H1 (cell line): ENCODE measurements around the gene GSG1L. TPM values are rescaled to one million over a fixed set of nuclear protein-coding genes. Genes with fewer than 3 reads are reported as not detected.

Source experiments
- CTCF ChIA-PET: fragments of 300-600 bp; sonication (Branson Sonifier 250); formaldehyde crosslinking; loops from one replicate; lab custom pipeline; 2021; ENCODE audit not compliant: partially characterized antibody; lab: Charles Lee
- POLR2A ChIA-PET: fragments of 300-600 bp; sonication (Branson Sonifier 250); formaldehyde crosslinking; loops from one replicate; lab custom pipeline; 2021; ENCODE audit warnings: inconsistent platforms; ENCODE audit not compliant: partially characterized antibody; lab: Charles Lee
- DNase-seq, 2 experiments: peaks; one replicate each; pipeline versions ENCODE4 v3.0.0 to v3.0.0-alpha.2; 2010 to 2022; ENCODE audit warnings: low spot score in 2 of 2, low read depth in 1 of 2, mixed read lengths in 1 of 2
- FAIRE-seq: peaks from 2 replicates; lab custom pipeline; 2011; peaks lifted over from hg19 to GRCh38; lab: Jason Lieb, UNC
- H2AFZ ChIP-seq: 2 replicates; pipeline ENCODE4 v1.8.1; 2012; ENCODE audit warnings: low read length, inconsistent platforms
- H2AK5ac ChIP-seq: 2 replicates; pipeline ENCODE4 v1.6.1; 2013; ENCODE audit warnings: low read depth, low read length
- H2BK120ac ChIP-seq: replicated peaks from 2 replicates; pipeline ENCODE3; 2013; ENCODE audit warnings: low read depth, low read length, inconsistent platforms
- H2BK12ac ChIP-seq: 2 replicates; pipeline ENCODE4 v1.6.1; 2013; ENCODE audit warnings: low read depth, low read length
- H2BK15ac ChIP-seq: 2 replicates; pipeline ENCODE4 v1.6.1; 2013; ENCODE audit warnings: low read length
- H2BK20ac ChIP-seq: 2 replicates; pipeline ENCODE4 v1.6.1; 2013; ENCODE audit warnings: low read length
- H2BK5ac ChIP-seq: 2 replicates; pipeline ENCODE4 v1.6.1; 2013; ENCODE audit warnings: low read depth, low read length
- H3K14ac ChIP-seq: 2 replicates; pipeline ENCODE4 v1.6.1; 2013; ENCODE audit warnings: inconsistent platforms; ENCODE audit not compliant: insufficient read length
- H3K18ac ChIP-seq: 2 replicates; pipeline ENCODE4 v1.6.1; 2013; ENCODE audit warnings: low read length; ENCODE audit errors: extremely low read depth
- H3K23ac ChIP-seq: 2 replicates; pipeline ENCODE4 v1.6.1; 2013; ENCODE audit warnings: inconsistent platforms; ENCODE audit not compliant: insufficient read length
- H3K23me2 ChIP-seq: 2 replicates; pipeline ENCODE4 v1.6.1; 2013; ENCODE audit warnings: low read depth, low read length
- H3K27ac ChIP-seq: 2 replicates; pipeline ENCODE4 v1.6.1; 2011; ENCODE audit warnings: low read depth, low read length, inconsistent platforms
- H3K27me3 ChIP-seq, 4 experiments: replicated peaks in 1 of 4; 1 replicate in 1 of 4; 2 replicates in 3 of 4; pipeline versions ENCODE4 v1.6.1 to v1.8.1; 2011 to 2013; ENCODE audit warnings: low read length in 3 of 4, mild to moderate bottlenecking in 3 of 4, inconsistent platforms in 2 of 4, mixed read lengths in 2 of 4, moderate library complexity in 1 of 4; ENCODE audit not compliant: control insufficient read depth in 3 of 4, insufficient read depth in 3 of 4; ENCODE audit errors: extremely low read depth in 1 of 4
- H3K36me3 ChIP-seq, 4 experiments: 2 replicates each; pipeline versions ENCODE4 v1.6.1 to v1.8.1; 2011 to 2013; ENCODE audit warnings: mild to moderate bottlenecking in 4 of 4, low read length in 3 of 4, moderate library complexity in 2 of 4, control low read depth in 1 of 4, inconsistent platforms in 1 of 4; ENCODE audit not compliant: insufficient read depth in 4 of 4, control insufficient read depth in 2 of 4
- H3K4ac ChIP-seq: replicated peaks from 2 replicates; pipeline ENCODE3; 2013; ENCODE audit warnings: low read length, low read depth, mixed read lengths, inconsistent platforms; ENCODE audit not compliant: insufficient read length
- H3K4me1 ChIP-seq, 4 experiments: replicated peaks in 1 of 4; 1 replicate in 1 of 4; 2 replicates in 3 of 4; pipeline versions ENCODE4 v1.6.1 to v1.8.1; 2011 to 2013; ENCODE audit warnings: low read length in 3 of 4, inconsistent platforms in 2 of 4, mixed read lengths in 1 of 4; ENCODE audit not compliant: insufficient read depth in 4 of 4, control insufficient read depth in 3 of 4
- H3K4me2 ChIP-seq, 2 experiments: 2 replicates each; pipeline versions ENCODE4 v1.6.1 to v1.8.1; 2011 to 2013; ENCODE audit warnings: low read depth in 2 of 2, low read length in 2 of 2, control low read depth in 1 of 2, inconsistent platforms in 1 of 2, mild to moderate bottlenecking in 1 of 2; ENCODE audit not compliant: insufficient read depth in 1 of 2
- H3K4me3 ChIP-seq, 4 experiments: fragments of 200-600, 300-600 bp in 1 of 4; sonication (generic), shearing (Covaris generic), sonication (Bioruptor Twin) in 1 of 4; 2 replicates each; pipeline versions ENCODE4 v1.5.1 to v1.8.1; 2011 to 2016; ENCODE audit warnings: low read length in 4 of 4, low read depth in 3 of 4, control low read depth in 2 of 4, inconsistent platforms in 2 of 4, mild to moderate bottlenecking in 2 of 4, mixed read lengths in 1 of 4, moderate library complexity in 1 of 4; ENCODE audit not compliant: insufficient read depth in 2 of 4; ENCODE audit errors: extremely low read depth in 1 of 4
- H3K56ac ChIP-seq: replicated peaks from 2 replicates; pipeline ENCODE3; 2013; ENCODE audit warnings: low read depth, mild to moderate bottlenecking, mixed read lengths, low read length, inconsistent platforms; ENCODE audit not compliant: insufficient read length
- H3K79me1 ChIP-seq: 2 replicates; pipeline ENCODE4 v1.6.1; 2013; ENCODE audit warnings: low read depth, low read length, control low read depth
- H3K79me2 ChIP-seq, 2 experiments: 2 replicates each; pipeline versions ENCODE4 v1.6.1 to v1.8.1; 2012 to 2013; ENCODE audit warnings: low read length in 2 of 2, mild to moderate bottlenecking in 2 of 2, inconsistent platforms in 1 of 2; ENCODE audit not compliant: insufficient read depth in 2 of 2, control insufficient read depth in 1 of 2
- H3K9ac ChIP-seq, 4 experiments: replicated peaks in 1 of 4; 1 replicate in 1 of 4; 2 replicates in 3 of 4; pipeline versions ENCODE4 v1.6.1 to v1.8.1; 2011 to 2013; ENCODE audit warnings: low read depth in 3 of 4, low read length in 3 of 4, control low read depth in 2 of 4, mild to moderate bottlenecking in 2 of 4, moderate library complexity in 2 of 4, inconsistent platforms in 1 of 4; ENCODE audit errors: extremely low read depth in 1 of 4
- H3K9me3 ChIP-seq, 2 experiments: 2 replicates each; pipeline versions ENCODE4 v1.6.1 to v1.8.1; 2012 to 2013; ENCODE audit warnings: mild to moderate bottlenecking in 2 of 2, moderate library complexity in 2 of 2, control low read depth in 1 of 2, inconsistent platforms in 1 of 2, low read depth in 1 of 2, low read length in 1 of 2, mixed read lengths in 1 of 2; ENCODE audit not compliant: insufficient read depth in 2 of 2
- H4K20me1 ChIP-seq, 2 experiments: replicated peaks in 1 of 2; 2 replicates each; pipeline versions ENCODE3 to v1.8.1; 2011 to 2013; ENCODE audit warnings: inconsistent platforms in 2 of 2, low read length in 2 of 2, mild to moderate bottlenecking in 1 of 2; ENCODE audit not compliant: insufficient read depth in 2 of 2, control insufficient read depth in 1 of 2
- H4K5ac ChIP-seq: 2 replicates; pipeline ENCODE4 v1.6.1; 2013; ENCODE audit warnings: low read length, low read depth, mixed read lengths, inconsistent platforms; ENCODE audit not compliant: insufficient read length
- H4K8ac ChIP-seq: 2 replicates; pipeline ENCODE4 v1.8.0; 2013; ENCODE audit warnings: mild to moderate bottlenecking, moderate library complexity, low read length, inconsistent platforms; ENCODE audit not compliant: insufficient read depth; ENCODE audit errors: extremely low read depth
- H4K91ac ChIP-seq: replicated peaks from 2 replicates; pipeline ENCODE3; 2013; ENCODE audit warnings: low read length, mixed read lengths, inconsistent platforms; ENCODE audit not compliant: insufficient read length
- CTBP2 ChIP-seq: IDR thresholded peaks from 2 replicates; pipeline ENCODE4 v1.7.0; 2011; ENCODE audit warnings: borderline replicate concordance, mild to moderate bottlenecking, moderate library complexity, mixed read lengths, low read length; ENCODE audit not compliant: insufficient read depth, insufficient read length
- EZH2 ChIP-seq: fragments of 200-600 bp; sonication (generic); IDR thresholded peaks from 2 replicates; pipeline ENCODE4 v1.7.1; 2012; ENCODE audit warnings: low read depth, mild to moderate bottlenecking, moderate library complexity, low read length, inconsistent platforms; ENCODE audit not compliant: severe bottlenecking
- SP2 ChIP-seq: IDR thresholded peaks from 2 replicates; pipeline ENCODE4 v1.6.1; 2012; ENCODE audit warnings: mild to moderate bottlenecking, low read length, inconsistent platforms
- SUZ12 ChIP-seq: fragments of 200-600 bp; sonication (generic); IDR thresholded peaks from 2 replicates; pipeline ENCODE4 v1.6.1; 2012; ENCODE audit warnings: mild to moderate bottlenecking, inconsistent platforms, low read length, moderate library complexity, mixed read lengths
- WGBS, 2 experiments: shearing (Covaris generic) in 1 of 2; methylation state at CpG; one replicate each; pipeline versions ENCODE4 v1.1.6 to v1.1.7; 2013 to 2015; ENCODE audit warnings: low lambda C conversion rate in 2 of 2, mixed read lengths in 2 of 2, inconsistent platforms in 1 of 2, low coverage in 1 of 2, missing lambda C conversion rate in 1 of 2; ENCODE audit not compliant: insufficient replicate concordance in 2 of 2, insufficient coverage in 1 of 2, insufficient read length in 1 of 2; ENCODE audit errors: extremely low coverage in 1 of 2, missing lambda C conversion rate in 1 of 2; 5-methylcytosine and 5-hydroxymethylcytosine counted together
- polyA plus RNA-seq, 7 experiments: library from polyadenylated mRNA; depleted of rRNA in 3 of 7; stranded (reverse) in 5 of 7; unstranded in 2 of 7; fragments of >200 nt in 5 of 7; fragments of 200-250 nt in 2 of 7; gene quantifications; 1 replicate in 5 of 7; 2 replicates in 1 of 7; 4 replicates in 1 of 7; pipeline versions ENCODE4 v1.2.1 to v1.2.3, GENCODE V29; 2011 to 2013; ENCODE audit warnings: missing spikeins in 2 of 7, mixed read lengths in 2 of 7
- total RNA-seq: library from RNA; stranded (reverse); fragmentation: NEBNext Ultra II Directional; extraction: Animal tissue kit (Norgen Biotek cat#: 25700); gene quantifications from 2 replicates; pipeline ENCODE4 v1.2.1, GENCODE V29; 2021
- TF ChIP-seq, protein P1 (sequence below), 3 experiments: IDR thresholded peaks; 1 replicate in 2 of 3; 2 replicates in 1 of 3; pipeline versions ENCODE4 v1.5.1 to v1.6.1; 2011; ENCODE audit warnings: low read length in 3 of 3, mild to moderate bottlenecking in 3 of 3, inconsistent platforms in 2 of 3, low read depth in 1 of 3, moderate library complexity in 1 of 3; ENCODE audit not compliant: insufficient read depth in 1 of 3; ENCODE audit errors: control extremely low read depth in 1 of 3
- TF ChIP-seq, protein P2 (sequence below): IDR thresholded peaks from 2 replicates; pipeline ENCODE4 v1.6.1; 2011; ENCODE audit warnings: low read depth, mild to moderate bottlenecking, low read length; ENCODE audit not compliant: insufficient read depth

The GSG1L gene
- total and polyA plus RNA-seq, 2 of the 8 experiments (the other 6 are each of a cell fraction or from before 2014, with no cell fraction given), result 0.71 to 1.1 TPM

GRCh38 chr16:27766236-27766925 is 297.1 kb downstream of the GSG1L start:
- H3K27ac ChIP-seq, result no peak overlapping the region
- peaks cover 4 to 8% of the 10 kb centered on the region in 2 experiments; a peak in 3 of 4 replicates for H3K9me3 ChIP-seq
- no peaks in the 10 kb centered on the region for H4K20me1 ChIP-seq
- 94% methylated on average over 18 of the region's 21 CpGs; no CpG with 5 or more reads in 1 of the 2 experiments for whole genome bisulfite sequencing, 2 experiments
- no peak overlapping the region for H3K18ac ChIP-seq
- no peak overlapping the region for H3K4ac ChIP-seq
- no peak overlapping the region for H2AFZ ChIP-seq
- H3K4me2 ChIP-seq, result no peak overlapping the region
- no peaks in the 10 kb centered on the region for H3K79me1 ChIP-seq
- no peak overlapping the region for H3K4me3 ChIP-seq
- ChIA-PET POLR2A (no interaction called here), CTCF (interaction anchor here (2.1 to 2.6 kb wide), 3 partner anchors 13 to 93 kb away, joined by 4 to 14 read pairs (median 8); no protein-coding TSS in a partner anchor)
- H2BK120ac ChIP-seq, result no peak overlapping the region
- no peak for DNase-seq
- no peak overlapping the region for H3K23ac ChIP-seq
- no peak overlapping the region for H4K91ac ChIP-seq
- no peak overlapping the region for H3K56ac ChIP-seq
- H3K14ac ChIP-seq, result no peak overlapping the region
- TF ChIP-seq, protein P1, sequence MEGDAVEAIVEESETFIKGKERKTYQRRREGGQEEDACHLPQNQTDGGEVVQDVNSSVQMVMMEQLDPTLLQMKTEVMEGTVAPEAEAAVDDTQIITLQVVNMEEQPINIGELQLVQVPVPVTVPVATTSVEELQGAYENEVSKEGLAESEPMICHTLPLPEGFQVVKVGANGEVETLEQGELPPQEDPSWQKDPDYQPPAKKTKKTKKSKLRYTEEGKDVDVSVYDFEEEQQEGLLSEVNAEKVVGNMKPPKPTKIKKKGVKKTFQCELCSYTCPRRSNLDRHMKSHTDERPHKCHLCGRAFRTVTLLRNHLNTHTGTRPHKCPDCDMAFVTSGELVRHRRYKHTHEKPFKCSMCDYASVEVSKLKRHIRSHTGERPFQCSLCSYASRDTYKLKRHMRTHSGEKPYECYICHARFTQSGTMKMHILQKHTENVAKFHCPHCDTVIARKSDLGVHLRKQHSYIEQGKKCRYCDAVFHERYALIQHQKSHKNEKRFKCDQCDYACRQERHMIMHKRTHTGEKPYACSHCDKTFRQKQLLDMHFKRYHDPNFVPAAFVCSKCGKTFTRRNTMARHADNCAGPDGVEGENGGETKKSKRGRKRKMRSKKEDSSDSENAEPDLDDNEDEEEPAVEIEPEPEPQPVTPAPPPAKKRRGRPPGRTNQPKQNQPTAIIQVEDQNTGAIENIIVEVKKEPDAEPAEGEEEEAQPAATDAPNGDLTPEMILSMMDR (IDR thresholded peaks at IDR 0.05; ENCODE audit: control extremely low read depth in 1 of 3, insufficient read depth in 1 of 3, low read depth in 1 of 3, low read length in 3 of 3), result no peak
- TF ChIP-seq SP2 (no peak), EZH2 (no peak), CTBP2 (no peak), SUZ12 (no peak)
- TF ChIP-seq, protein P2, sequence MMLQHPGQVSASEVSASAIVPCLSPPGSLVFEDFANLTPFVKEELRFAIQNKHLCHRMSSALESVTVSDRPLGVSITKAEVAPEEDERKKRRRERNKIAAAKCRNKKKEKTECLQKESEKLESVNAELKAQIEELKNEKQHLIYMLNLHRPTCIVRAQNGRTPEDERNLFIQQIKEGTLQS, result no peak
- H3K23me2 ChIP-seq, result no peaks in the 10 kb centered on the region
- no peaks in the 10 kb centered on the region; a peak in 1 of 7 replicates for H3K4me1 ChIP-seq
- H3K79me2 ChIP-seq, result no peaks in the 10 kb centered on the region
- FAIRE-seq, result no peak
- no peaks in the 10 kb centered on the region for H3K27me3 ChIP-seq
- no peak overlapping the region for H4K8ac ChIP-seq
- H2AK5ac ChIP-seq, result no peak overlapping the region
- H2BK5ac ChIP-seq, result no peak overlapping the region
- H3K9ac ChIP-seq, result no peak overlapping the region
- no peak overlapping the region for H2BK20ac ChIP-seq
- H2BK12ac ChIP-seq, result no peak overlapping the region
- H4K5ac ChIP-seq, result no peak overlapping the region
- no peak overlapping the region for H2BK15ac ChIP-seq
- H3K36me3 ChIP-seq, result peaks cover 0 to 7% (median 0%) of the 10 kb centered on the region in 4 experiments; a peak in 3 of 8 replicates
